ENCODE results near the gene ADGRB2.

The ADGRB2 gene

DNA sequence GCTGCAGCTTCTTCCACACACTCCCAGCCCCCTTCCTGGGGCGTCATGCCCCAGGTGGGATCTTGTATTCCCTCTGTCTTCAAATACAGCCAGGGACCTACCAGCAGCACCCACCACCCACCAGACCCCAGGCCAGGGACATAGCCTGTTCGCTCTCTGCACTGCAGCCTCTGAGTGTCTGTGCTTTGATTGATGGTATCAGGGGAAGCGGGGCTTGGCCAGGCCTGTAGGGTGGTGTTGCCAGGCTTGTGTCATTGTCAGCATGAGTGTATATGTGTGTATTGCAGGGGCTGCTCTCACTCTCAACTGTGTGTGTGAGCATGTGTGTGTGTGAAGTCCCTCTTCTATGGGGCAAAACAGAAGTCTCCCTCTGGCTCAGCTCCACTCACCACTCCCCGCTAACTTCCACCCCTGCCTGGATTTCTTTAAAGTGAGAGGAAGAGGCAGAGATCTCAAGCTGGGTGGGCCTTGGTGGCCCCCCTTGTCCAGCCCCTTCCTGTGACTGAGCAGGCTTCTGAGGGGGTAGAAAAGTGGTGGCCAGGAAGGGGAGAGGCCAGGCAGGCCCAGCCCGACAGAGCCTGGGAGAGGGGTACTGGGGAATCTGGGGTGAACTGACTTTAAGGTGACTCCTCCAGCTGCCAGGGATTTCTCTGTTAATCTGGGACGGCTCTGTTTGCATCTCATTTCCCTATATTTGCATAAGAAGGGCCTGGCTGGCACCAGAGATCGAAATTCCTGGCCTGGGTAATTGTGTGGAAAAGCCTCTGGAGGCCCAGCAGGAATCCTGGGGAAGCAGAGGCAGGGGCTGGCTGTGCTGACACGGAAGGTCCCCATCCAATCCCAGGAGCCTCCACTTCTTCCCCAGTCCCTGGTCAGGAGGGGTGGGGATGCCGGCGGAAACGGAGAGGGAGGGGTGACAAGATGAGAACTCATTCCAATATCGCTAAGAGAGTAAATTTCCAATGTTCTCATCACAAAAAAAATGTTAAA is 18.6 kb upstream of the ADGRB2 start:
- no peak for DNase-seq (ENCODE audit: low read depth)

DNA sequence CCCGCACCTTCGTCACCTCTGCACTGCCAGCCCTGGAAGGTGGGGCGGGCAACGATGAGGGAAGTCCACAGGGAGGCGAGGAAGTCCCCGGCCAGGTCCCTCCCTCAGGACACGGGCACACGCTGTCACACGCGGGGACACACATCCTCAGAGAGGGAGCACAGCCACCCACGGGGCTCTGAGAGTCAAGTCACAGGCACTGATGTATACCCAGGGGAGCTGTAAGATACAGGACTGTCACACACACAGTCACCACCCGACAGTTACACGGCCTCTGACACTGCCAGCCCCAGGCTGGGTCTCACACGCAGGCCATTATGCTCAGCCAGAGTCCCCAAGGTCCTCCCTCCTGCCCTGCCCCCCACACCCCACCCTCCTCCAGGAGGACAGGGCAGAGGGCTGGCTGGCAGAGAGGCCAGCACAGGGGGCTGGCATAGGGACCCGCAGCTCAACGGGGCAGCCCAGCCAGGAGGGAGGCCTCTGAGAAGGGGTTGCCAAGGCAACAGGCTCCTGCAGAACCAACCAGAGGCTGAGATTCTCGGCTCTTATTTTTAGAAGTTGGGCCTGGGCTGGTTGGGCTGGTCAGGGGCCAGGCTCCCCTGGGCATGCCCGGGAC is 17.7 kb upstream of the ADGRB2 start:
- DNase-seq (ENCODE audit: low read depth) = no peak

DNA sequence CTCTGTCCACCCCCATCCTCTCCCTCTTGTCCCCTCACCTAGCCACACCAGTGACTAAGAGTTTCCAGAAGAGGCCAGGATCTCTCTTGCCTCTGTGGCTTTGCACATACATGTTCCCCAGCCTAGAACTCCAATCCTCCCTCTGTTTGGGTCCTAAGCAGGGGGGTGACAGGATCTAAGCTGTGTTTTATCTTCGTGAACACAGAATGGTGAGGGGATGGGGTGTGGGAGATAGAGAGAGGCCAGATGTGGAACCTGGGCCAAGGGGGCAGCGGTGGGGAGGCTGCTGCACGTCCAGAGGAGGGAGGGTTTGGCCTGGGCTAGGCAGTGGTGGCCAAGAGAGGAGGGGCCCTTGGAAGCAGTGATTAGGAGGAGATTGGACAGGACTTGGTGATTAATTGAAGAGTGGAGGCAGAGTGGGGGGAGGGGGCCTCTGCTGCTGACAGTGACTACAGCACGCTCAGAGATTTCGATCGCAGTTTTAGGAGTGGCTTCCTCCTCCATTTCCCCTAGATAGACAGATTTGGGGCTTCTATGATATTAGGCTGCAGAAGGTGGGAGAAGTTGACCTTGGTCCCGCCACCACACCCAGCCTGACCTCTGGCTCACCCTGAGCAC is 17.1 kb upstream of the ADGRB2 start:
- no peak for DNase-seq (ENCODE audit: low read depth)

DNA sequence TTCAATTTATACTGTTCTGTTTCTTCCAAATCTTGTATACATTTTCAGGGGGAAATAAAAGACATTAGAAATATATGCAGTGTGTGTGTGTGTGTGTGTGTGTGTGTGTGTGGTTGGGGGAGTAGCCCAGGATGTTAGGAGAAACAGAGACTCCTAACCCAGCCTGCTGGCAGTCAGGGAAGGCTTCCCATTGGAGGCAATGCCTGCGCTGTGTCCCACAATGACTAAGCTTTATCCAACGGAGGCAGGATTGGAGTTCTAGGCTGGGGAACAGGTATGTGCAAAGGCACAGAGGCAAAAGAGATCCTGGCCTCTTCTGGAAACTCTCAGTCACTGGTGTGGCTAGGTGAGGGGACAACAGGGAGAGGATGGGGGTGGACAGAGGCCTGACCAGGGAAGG is 16.5 kb upstream of the ADGRB2 start:
- DNase-seq (ENCODE audit: low read depth) = no peak

DNA sequence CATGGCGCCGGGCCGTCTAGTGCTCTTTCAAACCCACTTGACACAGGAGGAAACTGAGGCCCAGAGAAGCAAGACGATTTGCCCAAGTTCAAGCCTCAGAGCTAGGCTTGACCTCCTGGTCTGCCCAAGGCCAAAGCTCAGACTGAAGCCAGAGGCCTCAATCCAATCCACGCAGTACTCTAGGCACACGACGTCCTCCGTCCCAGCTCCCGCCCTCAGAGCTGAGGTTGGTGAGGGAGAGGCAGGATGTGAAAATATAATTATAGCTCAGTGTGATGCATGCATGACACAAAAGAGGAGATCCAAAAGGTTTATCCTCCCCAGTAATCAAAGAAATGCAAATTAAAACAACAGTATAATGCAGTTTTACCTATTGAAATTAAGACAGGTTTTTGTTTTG is 15.5 kb upstream of the ADGRB2 start:
- no peak for DNase-seq (ENCODE audit: low read depth)

DNA sequence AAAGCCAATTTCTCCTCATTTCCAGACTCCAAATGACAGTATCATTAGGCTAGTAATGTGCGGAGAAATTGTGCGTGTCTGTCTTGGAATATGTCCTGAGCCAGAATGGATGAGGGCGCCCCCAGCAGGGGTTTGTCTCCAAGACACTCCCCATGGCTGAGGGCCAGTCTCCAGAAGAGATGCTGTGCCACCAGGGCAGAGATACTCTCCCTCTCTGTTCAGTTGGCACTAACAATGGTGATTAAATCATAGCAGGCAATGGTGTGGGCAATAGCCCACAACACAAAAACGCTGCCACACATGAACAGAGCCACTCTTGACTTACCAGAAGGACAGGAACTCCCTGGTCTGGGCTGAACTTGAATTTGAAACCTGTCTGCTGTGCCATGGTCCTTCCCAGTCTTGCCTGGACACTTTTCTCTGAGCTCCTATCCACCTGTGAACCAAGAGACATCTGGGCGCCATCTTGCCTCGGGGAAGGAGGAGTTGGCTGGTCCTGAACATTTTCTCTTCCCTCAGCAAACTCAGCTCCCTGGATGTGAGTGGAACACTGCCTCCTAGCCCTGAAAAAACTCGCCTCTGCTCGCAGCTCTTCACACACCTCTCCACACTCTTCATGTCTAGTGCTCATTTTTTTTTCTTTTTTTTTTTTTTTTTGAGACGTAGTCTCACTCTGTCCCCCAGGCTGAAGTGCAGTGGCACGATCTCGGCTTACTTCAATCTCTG is 14.8 kb upstream of the ADGRB2 start:
- no peak for DNase-seq (ENCODE audit: low read depth)

DNA sequence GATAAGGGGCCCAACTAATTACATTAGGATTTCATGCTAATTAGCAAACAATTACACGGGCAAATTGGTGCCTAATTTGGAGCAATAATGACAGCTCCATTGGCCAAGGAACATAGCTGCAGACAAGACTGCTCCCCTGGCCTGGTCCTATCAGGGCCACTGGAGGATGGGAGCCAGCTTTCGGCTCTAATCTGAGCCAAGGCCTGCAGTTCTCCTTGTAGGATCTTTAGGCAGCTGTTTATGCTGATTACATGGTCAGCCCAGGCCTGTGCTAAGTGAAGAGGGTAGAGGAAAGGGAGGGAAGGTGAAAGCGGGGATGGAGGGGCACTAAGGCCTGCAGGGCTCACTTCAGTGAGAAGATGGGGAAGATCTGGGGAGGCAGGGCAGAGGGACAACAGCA is 12.4 kb upstream of the ADGRB2 start:
- DNase-seq (ENCODE audit: low read depth) = no peak

DNA sequence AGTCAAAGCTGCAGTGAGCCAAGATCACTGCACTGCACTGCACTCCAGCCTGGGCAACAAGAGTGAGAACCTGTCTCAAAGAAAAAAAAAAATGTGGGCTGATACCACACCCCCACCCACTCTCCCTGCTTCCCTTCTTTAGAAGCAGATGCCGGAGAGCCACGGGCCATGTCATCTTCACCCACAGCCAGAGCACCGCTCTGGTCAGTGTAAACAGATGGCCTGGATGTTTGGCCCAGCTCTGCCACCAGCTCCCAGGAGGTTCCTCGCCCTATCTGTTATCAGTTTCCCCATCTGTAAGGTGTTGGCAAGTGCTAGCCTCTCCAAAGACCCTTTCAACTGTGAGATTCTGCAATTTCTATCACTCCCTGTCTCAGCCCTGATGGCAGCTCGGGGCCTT is 11.9 kb upstream of the ADGRB2 start:
- DNase-seq (ENCODE audit: low read depth) = no peak

DNA sequence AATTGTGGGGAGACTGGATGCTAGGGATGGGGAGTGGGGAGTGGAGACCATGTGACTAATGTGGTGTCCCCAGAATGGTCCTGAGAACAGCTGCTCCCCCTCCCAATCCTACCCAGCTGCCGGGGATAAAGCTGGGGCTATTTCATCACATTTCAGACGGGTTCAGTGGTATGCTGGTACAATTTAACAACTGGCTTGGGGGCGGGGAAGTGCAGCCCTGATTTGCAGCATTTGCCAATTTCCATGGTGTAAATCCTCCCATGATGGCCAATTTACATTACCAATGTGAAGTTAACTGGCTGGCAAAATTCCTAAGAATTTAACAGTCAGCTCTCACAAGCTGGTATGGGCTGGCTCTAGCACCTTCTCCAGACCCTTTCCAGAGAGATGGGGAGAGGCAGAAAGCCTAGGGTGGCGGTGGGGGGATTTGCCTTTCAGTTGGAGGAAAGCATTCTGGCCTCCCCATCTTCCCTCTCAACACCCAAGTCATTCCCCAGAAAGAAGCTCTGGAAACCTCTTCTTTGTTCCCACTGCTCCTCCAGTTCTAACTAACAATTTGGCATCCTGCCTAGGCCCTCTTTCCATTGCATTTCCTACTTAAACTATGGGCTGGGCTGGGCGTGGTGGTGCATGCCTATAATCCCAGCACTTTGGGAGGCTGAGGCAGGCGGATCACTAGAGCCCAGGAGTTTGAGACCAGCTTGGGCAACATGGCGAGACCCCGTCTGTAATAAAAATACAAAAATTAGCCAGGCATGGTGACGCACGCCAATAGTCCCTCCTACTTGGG is 11.3 kb upstream of the ADGRB2 start:
- no peak for DNase-seq (ENCODE audit: low read depth)

DNA sequence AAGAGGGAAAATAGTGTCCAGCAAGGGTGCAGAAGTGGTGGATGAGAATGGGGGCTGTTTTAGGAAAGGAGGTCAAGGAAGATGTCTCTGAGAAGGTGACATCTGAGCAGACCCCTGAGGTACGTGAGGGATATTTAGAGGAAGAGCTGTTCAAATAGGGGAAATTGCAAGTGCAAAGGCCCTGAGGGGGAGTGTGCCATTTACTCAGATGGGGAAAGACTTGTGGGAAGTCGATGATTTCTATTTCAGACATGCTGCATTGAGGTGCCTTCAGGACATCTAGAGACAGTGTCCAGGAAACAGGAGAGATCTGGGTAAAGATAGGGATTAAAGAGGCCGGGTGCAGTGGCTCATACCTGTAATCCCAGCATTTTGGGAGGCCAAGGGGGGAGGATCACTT is 10.4 kb upstream of the ADGRB2 start:
- no peak for DNase-seq (ENCODE audit: low read depth)

DNA sequence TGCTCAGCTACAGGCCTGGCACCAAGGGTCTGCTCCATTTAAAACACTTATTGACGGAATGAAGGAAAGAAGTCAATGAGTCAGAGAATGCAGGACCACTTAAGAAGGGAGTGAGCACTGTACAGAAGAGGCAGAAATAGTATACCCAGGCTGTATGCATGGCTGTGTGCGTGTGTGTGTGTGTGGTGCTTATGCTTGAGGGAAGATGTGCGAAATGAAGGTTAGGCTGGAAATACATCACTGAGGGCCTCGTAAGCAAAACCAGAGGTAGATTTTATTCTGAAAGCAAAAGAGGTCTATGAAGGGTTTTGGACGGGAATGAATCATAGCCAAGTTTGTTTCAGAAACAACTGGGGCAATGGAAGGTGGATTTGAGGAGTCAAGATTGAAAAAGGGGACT is 9.7 kb upstream of the ADGRB2 start:
- DNase-seq (ENCODE audit: low read depth) = no peak

DNA sequence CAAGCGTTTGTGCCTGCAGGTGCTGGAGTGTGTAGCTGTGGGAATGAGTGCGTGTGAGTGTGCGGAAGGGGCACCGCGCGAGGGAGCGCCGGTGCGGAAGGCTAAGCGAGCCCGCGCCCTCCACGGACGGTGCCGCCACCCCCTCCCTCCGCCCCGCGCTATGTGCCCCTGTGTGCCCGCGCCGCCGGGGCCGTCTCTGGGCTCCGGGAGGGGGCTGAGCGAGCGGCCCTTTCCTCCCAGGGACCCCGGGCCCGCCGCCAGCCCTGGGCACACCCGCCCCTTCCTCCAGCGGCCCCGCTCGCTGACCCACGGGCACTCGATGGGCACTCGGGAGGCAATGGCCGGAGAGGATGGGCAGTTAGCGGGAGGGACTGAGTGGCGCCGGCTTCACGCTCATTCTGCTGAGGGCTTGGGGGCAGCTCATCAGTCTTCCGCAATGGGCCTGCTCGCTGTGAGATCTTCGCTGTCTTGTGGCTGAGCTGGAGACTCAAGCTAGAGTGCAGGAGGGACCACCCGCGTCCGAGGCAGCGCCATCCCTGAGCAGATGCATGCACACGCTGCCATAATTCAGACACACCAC is 8.6 kb upstream of the ADGRB2 start:
- DNase-seq (ENCODE audit: low read depth) = no peak

DNA sequence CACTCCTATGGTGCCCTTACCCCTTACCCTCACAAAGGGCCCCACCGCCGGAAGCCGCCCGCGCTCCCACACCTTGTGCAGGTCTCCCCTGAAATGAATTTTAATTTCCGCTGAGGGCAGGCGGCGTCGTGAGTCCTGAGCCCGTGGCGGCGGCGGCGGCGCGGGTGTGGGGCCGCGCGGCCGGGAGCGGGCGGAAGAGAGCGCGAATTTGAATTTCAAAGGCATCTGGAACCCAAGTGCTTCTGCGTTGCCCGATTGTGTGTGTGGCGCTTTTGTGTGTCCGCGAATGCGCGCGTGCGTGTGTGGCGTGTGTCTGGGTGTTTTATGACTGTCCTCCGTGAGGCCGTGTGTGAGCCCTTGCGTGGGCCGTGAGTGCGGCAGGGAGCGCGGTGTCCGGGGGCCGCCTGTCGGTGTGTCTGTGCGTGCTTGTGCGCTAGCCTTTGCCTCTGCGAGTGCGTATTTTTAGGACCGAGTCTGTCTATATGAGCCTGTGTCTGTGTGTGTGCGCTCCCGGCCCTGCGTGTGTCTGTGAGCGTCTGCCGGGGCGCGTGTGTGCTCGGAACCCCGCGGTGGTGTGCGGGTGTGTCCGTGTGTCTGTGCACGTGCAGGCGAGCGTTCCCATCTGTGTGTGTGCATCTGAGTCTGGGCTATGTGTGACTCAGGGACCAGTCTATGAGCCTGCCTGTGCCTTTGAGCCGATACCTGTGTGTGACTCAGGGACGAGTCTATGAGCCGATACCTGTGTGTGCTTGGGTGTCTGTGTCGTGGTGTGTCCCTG is 7.9 kb upstream of the ADGRB2 start:
- no peak for DNase-seq (ENCODE audit: low read depth)

DNA sequence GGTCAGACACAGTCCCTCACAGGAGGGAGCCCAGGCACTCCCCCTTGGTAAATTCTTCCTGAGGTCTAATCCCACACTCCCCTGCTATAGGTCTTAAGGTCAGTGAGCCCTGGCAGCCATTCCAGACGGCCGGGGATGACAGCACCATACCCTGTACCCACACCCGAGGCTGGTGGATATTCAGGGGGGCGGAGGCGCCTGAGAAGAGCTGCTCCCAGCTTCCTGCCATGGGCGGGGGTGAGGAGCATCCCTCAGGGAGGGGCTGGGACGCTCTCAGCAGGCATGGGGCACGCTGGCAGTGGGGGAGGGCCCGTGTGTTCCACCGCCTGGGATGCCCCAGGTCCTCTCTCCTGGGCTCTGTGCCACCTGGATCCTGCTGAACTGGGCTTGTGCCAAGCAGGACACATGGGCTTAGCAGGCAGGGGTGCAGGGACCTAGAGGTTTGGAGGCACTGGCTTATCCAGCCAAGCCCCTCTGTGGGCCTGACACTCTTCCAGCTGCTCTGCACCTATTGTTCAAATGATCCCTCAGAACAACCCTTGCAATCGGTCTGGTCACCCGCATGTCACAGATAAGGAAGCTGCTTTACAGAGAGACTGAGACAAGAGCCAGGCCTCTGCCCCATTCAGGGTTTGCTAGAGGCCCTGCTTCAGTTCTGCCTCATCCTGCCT is 5.7 kb upstream of the ADGRB2 start:
- no peak for DNase-seq (ENCODE audit: low read depth)

DNA sequence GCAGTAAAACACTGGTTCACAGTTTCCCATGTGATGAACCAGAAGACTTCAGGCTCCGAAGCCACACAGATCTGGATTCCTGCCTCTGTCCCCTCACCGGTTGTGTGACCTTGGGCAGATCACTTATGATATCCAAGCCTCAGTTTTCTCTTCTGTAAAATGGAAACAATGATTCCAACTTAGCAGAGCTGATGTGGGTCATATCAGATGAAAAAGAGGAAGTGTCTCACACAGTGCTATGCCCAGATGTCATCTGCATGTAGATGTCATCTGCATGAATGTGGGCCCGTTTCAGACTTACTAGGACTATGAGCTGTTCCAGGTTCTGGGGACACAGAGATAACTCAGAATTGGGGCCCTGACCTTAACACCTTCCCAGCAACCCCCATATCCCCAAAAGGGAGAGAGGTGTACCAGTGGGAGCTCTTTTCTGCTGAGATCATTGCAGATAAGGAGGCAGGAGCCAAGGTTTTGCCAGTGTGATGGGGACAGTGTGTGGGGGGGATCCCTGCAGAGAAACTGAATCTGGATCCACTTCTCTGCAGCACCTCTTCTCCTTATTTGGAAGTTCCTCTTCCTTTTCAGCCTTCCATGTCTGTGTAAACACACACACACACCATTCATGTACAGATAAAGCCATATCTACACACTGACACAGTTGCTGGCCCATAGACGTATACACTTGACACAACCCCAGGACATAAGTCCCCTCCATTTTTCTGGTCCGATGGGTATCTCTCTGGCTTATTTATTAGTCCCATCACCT is 5.0 kb upstream of the ADGRB2 start:
- no peak for DNase-seq (ENCODE audit: low read depth)

DNA sequence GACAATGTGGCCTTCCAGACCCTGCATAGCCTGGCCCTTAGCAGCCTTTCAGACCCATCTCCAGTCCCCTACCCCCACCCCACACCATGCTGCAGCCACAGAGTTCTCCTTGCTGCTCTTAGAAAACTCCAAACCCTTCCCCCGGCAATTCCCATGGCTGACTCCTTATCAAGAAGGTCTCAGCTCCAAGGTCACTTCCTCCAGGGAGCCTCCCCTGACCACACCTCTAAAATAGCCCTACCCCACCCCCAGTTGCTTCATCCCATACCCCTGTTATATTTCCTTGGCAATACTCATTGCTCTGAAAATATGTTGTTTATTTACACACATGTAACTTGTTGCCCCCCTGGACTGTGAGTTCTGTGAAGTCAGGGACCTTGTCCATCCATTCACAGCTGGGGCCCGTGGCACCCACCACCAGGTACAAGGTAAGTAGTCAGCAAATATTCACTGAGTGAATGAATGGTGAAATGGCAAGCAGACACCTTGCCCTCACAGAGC is 4.3 kb upstream of the ADGRB2 start:
- no peak for DNase-seq (ENCODE audit: low read depth)

DNA sequence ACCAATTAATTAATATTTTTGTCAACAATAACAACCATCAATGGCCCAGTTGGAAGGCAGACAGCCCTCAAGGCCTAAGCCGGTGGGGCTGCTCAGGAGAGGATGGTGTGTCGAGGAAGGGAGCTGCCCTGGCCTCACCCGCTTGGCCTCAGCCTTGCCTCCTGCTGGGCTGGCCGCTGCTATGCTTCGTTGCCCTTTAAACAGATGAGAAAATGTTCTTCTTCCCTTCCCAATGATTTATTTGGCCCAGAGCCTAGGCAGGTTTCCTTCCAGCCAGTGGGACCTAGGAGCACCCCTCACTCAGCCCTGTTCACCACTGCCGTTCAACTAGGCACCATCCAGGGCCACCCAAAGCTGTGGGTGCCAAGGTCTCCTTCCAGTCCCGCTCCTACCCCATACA is 3.1 kb upstream of the ADGRB2 start:
- no peak for DNase-seq (ENCODE audit: low read depth)

DNA sequence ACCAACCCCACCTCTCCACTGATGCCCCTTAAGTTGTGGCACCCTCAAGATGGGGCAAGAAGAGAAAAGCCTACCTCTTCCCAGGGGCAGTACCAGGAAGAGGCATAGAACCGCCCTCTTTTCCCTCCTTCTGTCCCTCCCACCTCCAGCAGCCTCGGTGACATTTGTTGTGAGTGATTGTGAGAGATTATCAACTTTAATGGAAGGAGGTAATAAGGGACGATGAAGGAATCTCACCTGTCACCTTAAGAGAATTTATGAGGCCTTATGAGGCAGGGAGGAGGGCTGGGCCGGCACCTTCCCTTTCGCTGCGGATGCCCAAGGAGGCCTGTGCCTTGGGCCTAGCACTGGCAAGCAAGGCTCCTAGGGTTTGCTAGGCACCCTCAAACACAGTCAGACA is 1.4 kb upstream of the ADGRB2 start:
- DNase-seq (ENCODE audit: low read depth) = no peak

DNA sequence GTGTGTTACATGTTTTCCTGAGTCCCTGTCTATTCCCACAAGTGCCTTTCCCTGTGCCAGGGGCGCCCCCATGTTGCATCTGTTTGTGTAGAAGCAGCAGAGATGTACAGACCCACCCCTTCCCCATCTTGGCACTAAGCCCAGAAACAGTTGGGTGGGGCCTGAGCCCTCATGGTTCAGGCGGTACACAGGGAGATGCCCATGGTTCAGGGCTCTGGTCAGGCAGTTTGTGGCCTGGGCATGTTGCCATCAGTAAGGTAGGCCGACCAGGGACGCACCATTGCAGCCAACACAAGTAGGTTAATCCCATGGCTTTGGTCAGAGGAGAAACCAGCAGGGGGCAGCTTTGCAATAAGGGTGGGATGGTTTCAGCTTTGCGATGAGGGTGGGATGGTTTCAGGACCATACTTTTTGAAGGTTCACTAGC is 914 bp upstream of the ADGRB2 start:
- no peak for DNase-seq (ENCODE audit: low read depth)

Data from stimulated activated CD8-positive, alpha-beta memory T cell treated with anti-CD3 and anti-CD28 coated beads, Interleukin-4, amount 100 ng/mL, for 24 hours (primary cell).